Measurements from ENCODE around the gene SHROOM3.

Gene SHROOM3

DNA sequence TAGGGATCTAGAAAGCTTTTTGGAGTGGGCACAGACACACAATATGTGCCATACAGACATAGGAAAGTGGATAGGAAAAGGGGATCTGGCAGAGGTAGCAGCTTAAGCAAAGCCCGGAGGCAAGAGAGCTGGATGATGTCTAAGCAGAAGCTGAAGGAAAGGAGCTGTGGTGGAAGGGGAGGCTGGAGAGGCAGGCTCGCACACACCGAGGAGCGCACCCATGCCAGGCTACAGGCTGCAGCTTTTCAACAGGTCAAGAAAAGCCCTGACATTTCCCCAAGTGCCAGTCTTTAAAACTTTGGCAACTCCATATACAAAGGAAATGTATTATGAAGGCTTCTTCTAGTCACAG lies 395.6 kb downstream of the SHROOM3 start:
- no peak for DNase-seq (ENCODE audit: low read depth, low spot score)
- no peaks in the 10 kb centered on the region for H3K4me1 ChIP-seq (ENCODE audit: insufficient read depth, insufficient read length)
- TF ChIP-seq ZNF274 (IDR thresholded peaks at IDR 0.05; ENCODE audit: low read depth, low read length) = no peak
- no peak for TF ChIP-seq SUZ12 (IDR thresholded peaks at IDR 0.05; ENCODE audit: extremely low read depth, insufficient read depth, insufficient read length)
- no peak for TF ChIP-seq YY1 (IDR thresholded peaks at IDR 0.05; ENCODE audit: insufficient read depth, insufficient read length)
- no peak overlapping the region for H3K9ac ChIP-seq (ENCODE audit: insufficient read length, low read depth)
- H3K9me3 ChIP-seq (ENCODE audit: insufficient read depth, low read length) = no peaks in the 10 kb centered on the region
- H3K27me3 ChIP-seq (ENCODE audit: insufficient read depth, insufficient read length) = no peaks in the 10 kb centered on the region
- H3K4me3 ChIP-seq (ENCODE audit: insufficient read length, low read depth) = no peak overlapping the region
- no peaks in the 10 kb centered on the region for H3K36me3 ChIP-seq (ENCODE audit: insufficient read depth, insufficient read length, low read length)

GRCh38 chr4:76830964-76831703 lies 396.1 kb downstream of the SHROOM3 start:
- no peak for TF ChIP-seq YY1 (IDR thresholded peaks at IDR 0.05; ENCODE audit: insufficient read depth, insufficient read length)
- no peak for TF ChIP-seq ZNF274 (IDR thresholded peaks at IDR 0.05; ENCODE audit: low read depth, low read length)
- no peak for TF ChIP-seq SUZ12 (IDR thresholded peaks at IDR 0.05; ENCODE audit: extremely low read depth, insufficient read depth, insufficient read length)
- DNase-seq (ENCODE audit: low read depth, low spot score) = peak; percentile 1
- Histone ChIP-seq H3K36me3 (ENCODE audit: insufficient read depth, insufficient read length, low read length) (no peaks in the 10 kb centered on the region), H3K27me3 (ENCODE audit: insufficient read depth, insufficient read length) (no peaks in the 10 kb centered on the region), H3K9ac (ENCODE audit: insufficient read length, low read depth) (no peak overlapping the region), H3K4me1 (ENCODE audit: insufficient read depth, insufficient read length) (no peaks in the 10 kb centered on the region), H3K4me3 (ENCODE audit: insufficient read length, low read depth) (no peak overlapping the region), H3K9me3 (ENCODE audit: insufficient read depth, low read length) (no peaks in the 10 kb centered on the region)

GRCh38 chr4:76831711-76832373 lies 396.8 kb downstream of the SHROOM3 start:
- Histone ChIP-seq H3K27me3 (ENCODE audit: insufficient read depth, insufficient read length) (no peaks in the 10 kb centered on the region), H3K4me1 (ENCODE audit: insufficient read depth, insufficient read length) (no peaks in the 10 kb centered on the region), H3K9me3 (ENCODE audit: insufficient read depth, low read length) (no peaks in the 10 kb centered on the region), H3K4me3 (ENCODE audit: insufficient read length, low read depth) (no peak overlapping the region), H3K36me3 (ENCODE audit: insufficient read depth, insufficient read length, low read length) (no peaks in the 10 kb centered on the region), H3K9ac (ENCODE audit: insufficient read length, low read depth) (no peak overlapping the region)
- DNase-seq (ENCODE audit: low read depth, low spot score) = no peak
- no peak for TF ChIP-seq ZNF274 (IDR thresholded peaks at IDR 0.05; ENCODE audit: low read depth, low read length)
- no peak for TF ChIP-seq YY1 (IDR thresholded peaks at IDR 0.05; ENCODE audit: insufficient read depth, insufficient read length)
- TF ChIP-seq SUZ12 (IDR thresholded peaks at IDR 0.05; ENCODE audit: extremely low read depth, insufficient read depth, insufficient read length) = no peak

All from NT2/D1 (cell line).